ENCODE measurements around the gene VKORC1. TPM values are rescaled to one million over a fixed set of nuclear protein-coding genes. Genes with fewer than 3 reads are reported as not detected.

Gene VKORC1
- total RNA-seq, 1 experiment from 2014 or later, result 83.8 TPM

- no peak for TF ChIP-seq CTCF (IDR thresholded peaks at IDR 0.05 in 2 of 3, conservative IDR thresholded peaks at IDR 0.05 in 1 of 3; ENCODE audit: borderline replicate concordance in 1 of 3, insufficient read depth in 1 of 3, low read depth in 2 of 3, low read length in 2 of 3)
- no peak for TF ChIP-seq ELF1 (IDR thresholded peaks at IDR 0.05; ENCODE audit: borderline replicate concordance, low read depth)
- no peak for TF ChIP-seq ZBTB33 (IDR thresholded peaks at IDR 0.05; ENCODE audit: extremely low read depth, insufficient replicate concordance, low read length)
- TF ChIP-seq CEBPB (IDR thresholded peaks at IDR 0.05; ENCODE audit: low read depth), result no peak
Measured at GRCh38 chr16:31111881-31112466, 17.4 kb upstream of the VKORC1 start (continued).

GRCh38 chr16:31110106-31111034, 15.8 kb upstream of the VKORC1 start:
- intact Hi-C loops (cut with micrococcal nuclease), result no loop called here
- Histone ChIP-seq H4K20me1 (ENCODE audit: insufficient read depth) (no peaks in the 10 kb centered on the region), H3K9me3 (ENCODE audit: control insufficient read depth in 1 of 2, insufficient read depth in 1 of 2, low read depth in 1 of 2, low read length in 2 of 2) (no peaks in the 10 kb centered on the region), H3K9ac (ENCODE audit: low read length) (no peak overlapping the region), H2AFZ (ENCODE audit: low read depth, low read length, poor library complexity, severe bottlenecking) (no peak overlapping the region), H3K4me2 (ENCODE audit: low read length) (no peak overlapping the region), H3K27me3 (ENCODE audit: insufficient read depth, low read length) (no peaks in the 10 kb centered on the region), H3K36me3 (ENCODE audit: control insufficient read depth in 1 of 2, insufficient read depth in 2 of 2, low read length in 2 of 2) (peaks cover 14 to 39% of the 10 kb centered on the region in 2 experiments), H3K9me2 (ENCODE audit: insufficient read depth) (no peaks in the 10 kb centered on the region), H3K27ac (ENCODE audit: low read depth, low read length) (no peak overlapping the region), H3K79me2 (ENCODE audit: insufficient read depth, low read length) (peaks cover 21% of the 10 kb centered on the region), H3K4me3 (replicated peaks in 1 of 2; ENCODE audit: low read depth in 1 of 2, low read length in 2 of 2) (no peak overlapping the region), H3K4me1 (ENCODE audit: control insufficient read depth in 1 of 2, insufficient read depth in 2 of 2, low read length in 2 of 2) (peaks cover 10 to 38% of the 10 kb centered on the region in 2 experiments; a peak in 3 of 4 replicates)
- DNase-seq (ENCODE audit: low read depth, low spot score), result no peak
- TF ChIP-seq ZNF274 (IDR thresholded peaks at IDR 0.05; ENCODE audit: low read depth, low read length), result no peak
- TF ChIP-seq POLR2A (IDR thresholded peaks at IDR 0.05; ENCODE audit: borderline replicate concordance, extremely low read depth, insufficient read depth, insufficient read length), result no peak
- TF ChIP-seq SRF (IDR thresholded peaks at IDR 0.05; ENCODE audit: low read depth), result no peak
- CTCF ChIA-PET, result interaction anchor here (1.4 kb wide), 1 partner anchor 125 kb away, joined by 3 read pairs; the partner anchor contains the start of gene HSD3B7
- POLR2A ChIA-PET, result no interaction called here
- RAD21 ChIA-PET (ENCODE audit: low non-redundant PET in 1 of 2, low total read pairs in 2 of 2, uncharacterized antibody in 2 of 2, unreplicated experiment in 2 of 2), result no interaction called here
- BruUV-seq (replicated peaks), result no TSS peak
- ATAC-seq, result no peak

Data from HCT116 (cell line).